Activated CD4-positive, alpha-beta T cell treated with anti-CD3 and anti-CD28 coated beads, Interleukin-2, amount 50 U/mL, for 4 hours (primary cell): ENCODE results near the gene ZCCHC4.

Experiments
- DNase-seq, 2 experiments: peaks; one replicate each; pipeline ENCODE4 v3.0.0-alpha.2; 2020

The ZCCHC4 gene

DNA sequence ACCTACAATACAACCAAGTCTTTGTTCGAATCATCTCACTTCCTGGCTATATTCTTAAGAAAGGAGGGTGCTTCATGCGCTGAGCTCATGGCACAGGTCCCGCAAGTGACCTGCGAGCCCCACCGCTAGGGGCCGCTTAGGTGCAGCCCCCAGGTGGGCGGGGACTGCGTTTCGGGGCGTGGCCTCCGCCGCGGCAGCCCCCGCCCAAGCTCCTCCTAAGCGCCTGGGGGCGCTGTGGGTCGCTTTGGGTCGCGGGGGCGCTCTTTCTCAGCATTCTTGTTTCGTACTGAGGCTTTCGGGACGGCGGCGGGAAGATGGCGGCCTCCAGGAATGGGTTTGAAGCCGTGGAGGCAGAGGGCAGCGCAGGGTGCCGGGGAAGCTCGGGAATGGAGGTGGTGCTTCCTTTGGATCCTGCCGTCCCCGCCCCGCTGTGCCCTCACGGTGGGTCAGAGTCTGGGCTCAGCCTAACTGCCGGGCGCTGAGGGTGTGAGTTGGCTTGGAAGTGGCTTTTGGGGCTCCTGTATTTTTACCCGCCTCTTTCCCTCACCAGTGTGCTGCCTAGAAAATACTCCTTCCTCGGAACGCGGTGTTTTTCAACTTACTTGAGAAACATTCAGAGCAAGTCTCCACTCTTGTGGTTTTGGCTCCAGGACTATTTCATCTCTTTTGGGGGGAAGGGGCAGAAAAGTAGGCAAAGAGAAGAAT, at the start of gene ZCCHC4:
Gene ZCCHC4 (plus strand): TSS at position 279 of the 705 bp plus-strand sequence. CDS start 36 bp downstream, at position 315.
- DNase-seq, result peak; percentile 79 to 80

GRCh38 chr4:25271866-25272265, 40.7 kb upstream of the ZCCHC4 start:
- DNase-seq, result no peak

- no peak for DNase-seq
Observed at GRCh38 chr4:25280210-25280609, 32.4 kb upstream of the ZCCHC4 start.

- DNase-seq, result no peak
Observed at GRCh38 chr4:25283948-25284347, 28.6 kb upstream of the ZCCHC4 start.

DNA sequence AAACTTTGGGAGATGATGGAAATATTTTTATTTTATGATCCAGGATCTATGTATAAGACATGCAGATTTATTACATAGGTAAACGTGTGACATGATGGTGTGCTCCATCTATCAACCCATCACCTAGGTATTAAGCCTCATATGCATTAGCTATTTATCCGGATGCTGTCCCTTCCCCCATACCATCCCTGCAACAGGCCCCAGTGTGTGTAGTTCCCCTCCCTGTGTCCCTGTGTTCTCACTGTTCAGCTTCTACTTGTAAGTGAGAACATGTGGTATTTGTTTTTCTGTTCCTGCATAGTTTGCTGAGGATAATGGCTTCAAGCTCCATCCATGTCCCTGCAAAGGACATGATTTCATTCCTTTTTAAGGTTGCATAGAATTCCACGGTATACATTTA, 28.1 kb upstream of the ZCCHC4 start:
- DNase-seq, result no peak

GRCh38 chr4:25290490-25291067, 22.0 kb upstream of the ZCCHC4 start:
- no peak for DNase-seq

- DNase-seq, result no peak
Observed at GRCh38 chr4:25291158-25291733, 21.3 kb upstream of the ZCCHC4 start.

GRCh38 chr4:25297528-25298242, 14.9 kb upstream of the ZCCHC4 start:
- DNase-seq, result no peak

DNA sequence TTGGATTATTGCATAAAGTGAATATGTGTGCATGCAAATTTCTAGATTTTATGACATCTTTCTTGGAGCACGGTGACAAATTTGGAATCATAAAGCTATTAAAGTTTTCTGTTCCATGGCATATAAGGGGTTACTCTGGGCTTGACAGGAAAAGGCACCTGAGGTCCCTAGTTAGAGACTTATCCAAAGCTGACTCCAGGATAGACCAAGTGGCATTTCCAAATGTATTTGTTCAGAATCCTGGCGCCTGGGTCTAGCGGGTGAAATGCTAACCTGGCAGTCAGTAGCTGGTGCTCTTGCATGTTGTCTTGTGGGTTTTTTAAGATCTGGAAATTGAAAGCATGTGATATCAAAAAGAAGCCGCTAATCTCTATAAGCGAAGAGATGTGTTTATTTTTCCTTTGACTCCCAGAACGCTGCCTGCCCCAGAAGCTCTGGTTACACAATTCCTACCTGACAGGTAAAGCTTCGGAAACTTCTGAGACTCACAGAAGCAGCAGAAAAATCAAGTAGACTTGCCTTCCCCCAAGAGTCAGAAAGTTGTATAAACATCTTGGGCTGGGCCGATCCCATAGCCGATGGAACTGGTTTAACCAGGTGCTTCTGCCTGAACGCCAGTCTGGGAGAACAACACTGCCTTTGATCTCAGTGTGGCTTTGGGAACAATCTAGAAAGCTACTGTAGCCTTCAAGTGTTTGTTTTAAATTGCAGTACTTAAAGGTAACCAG, 12.9 kb upstream of the ZCCHC4 start:
- DNase-seq, result no peak

GRCh38 chr4:25301471-25301870, 11.1 kb upstream of the ZCCHC4 start:
- DNase-seq, result no peak

- no peak for DNase-seq
Observed at GRCh38 chr4:25302626-25303025, 9.9 kb upstream of the ZCCHC4 start.

DNA sequence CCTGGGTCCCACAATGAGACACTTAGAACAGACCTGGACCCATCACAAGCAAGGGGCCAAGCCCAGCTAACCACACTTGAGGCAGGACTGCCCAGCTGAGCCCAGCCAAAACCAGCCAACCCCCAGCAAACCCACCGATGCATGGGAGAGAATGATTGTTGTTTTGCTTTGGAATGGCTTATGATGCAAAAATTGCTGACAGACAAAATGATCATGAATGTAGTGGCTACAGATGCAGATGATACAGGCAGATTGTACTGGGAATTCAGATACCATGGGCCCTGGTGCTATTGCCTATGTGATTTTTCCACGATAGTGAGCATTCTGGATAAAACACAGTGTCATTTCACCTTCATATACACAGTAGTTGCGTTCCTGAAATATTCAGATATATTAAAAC, 9.0 kb upstream of the ZCCHC4 start:
- no peak for DNase-seq

GRCh38 chr4:25306518-25307057, 6.0 kb upstream of the ZCCHC4 start:
- DNase-seq, result no peak

GRCh38 chr4:25307596-25307995, 5.0 kb upstream of the ZCCHC4 start:
- DNase-seq, result no peak

GRCh38 chr4:25308306-25308705, 4.3 kb upstream of the ZCCHC4 start:
- DNase-seq, result no peak

DNA sequence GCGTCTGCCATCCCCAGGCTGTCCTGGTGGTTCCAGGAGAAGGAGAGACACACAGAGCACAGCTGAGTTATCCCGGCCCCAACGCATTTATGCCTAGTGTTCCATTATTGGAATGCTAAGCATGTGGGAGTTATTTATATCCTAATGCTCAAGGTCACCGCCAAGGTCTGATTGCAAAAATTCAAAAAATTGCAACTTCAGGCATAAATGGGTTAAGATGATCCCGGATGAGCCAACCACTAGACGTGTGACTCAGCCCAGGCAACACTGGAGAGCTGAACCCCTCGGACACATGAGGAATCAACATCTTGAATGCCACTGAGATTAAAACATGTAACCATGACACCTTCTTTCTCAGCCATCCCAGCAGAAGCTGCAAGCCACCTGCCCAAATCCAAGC, 3.8 kb upstream of the ZCCHC4 start:
- DNase-seq, result no peak

DNA sequence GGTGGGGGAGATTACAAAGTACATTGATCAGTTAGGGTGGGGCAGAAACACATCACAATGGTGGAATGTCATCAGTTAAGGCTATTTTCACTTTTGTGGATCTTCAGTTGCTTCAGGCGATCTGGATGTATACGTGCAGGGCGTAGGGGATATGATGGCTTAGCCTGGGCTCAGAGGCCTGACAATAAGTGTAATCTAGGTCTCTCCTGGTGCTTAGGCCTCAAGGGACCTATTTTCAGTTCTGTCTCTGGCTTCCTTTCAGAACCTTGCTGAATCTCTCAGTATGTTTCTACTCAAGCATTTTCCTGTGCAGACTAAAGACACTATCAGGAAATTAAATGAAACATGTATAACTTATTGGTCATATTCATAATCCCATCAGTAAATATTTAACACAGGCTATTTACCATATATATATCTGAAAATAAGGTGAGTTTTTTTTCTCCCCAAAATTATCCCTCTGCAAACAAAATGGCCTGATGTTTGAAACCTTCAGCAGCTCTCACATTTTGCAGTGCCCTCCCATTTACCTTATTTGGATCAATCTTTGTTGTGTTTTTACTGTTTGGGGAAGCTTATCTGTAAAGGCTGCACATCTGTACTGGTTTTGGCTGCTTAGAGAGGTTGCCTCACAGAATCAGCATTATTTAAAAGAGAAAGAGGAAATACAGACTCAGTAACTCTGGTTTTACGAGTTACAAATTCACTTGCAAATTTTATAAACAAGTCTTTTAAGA, 2.3 kb upstream of the ZCCHC4 start:
- DNase-seq, result no peak

DNA sequence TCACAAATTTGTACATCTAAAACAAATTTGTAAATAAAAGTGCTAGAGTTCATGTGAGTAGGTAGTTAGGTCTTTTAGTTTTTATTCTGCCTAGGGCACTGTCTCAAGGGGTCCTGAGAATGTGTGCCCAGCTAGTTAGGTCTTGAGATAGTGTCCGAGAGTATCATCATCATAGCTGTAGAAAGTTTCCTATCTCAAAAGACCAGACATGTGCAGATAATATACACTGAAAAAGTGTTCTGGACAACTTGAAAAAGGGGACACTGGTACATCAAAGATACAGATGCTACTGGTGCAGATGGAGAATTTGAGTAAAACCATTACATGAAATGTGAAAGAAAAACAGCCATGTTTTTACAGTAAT, 1.8 kb upstream of the ZCCHC4 start:
- no peak for DNase-seq

- DNase-seq, result no peak
Observed at GRCh38 chr4:25313201-25313895, 774 bp downstream of the ZCCHC4 start.

DNA sequence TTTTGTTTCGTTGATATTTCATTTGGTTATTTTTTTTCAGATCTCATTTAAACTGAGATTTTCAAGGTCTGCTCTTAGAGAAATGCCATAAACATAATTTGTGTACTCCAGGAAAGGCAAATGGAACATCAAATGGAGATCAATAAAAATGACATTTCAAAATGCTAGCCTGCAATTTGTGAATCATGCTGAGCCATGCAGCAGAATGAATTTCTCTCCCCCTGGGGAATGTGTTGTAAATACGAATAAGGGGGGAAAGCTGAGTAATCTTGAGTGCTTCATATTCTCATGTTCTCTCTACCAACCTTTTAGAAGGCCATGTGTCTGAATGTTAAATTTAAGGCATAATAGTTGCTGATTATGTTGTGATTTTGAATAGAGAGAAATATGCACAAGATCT, 7.8 kb downstream of the ZCCHC4 start:
- DNase-seq, result no peak

DNA sequence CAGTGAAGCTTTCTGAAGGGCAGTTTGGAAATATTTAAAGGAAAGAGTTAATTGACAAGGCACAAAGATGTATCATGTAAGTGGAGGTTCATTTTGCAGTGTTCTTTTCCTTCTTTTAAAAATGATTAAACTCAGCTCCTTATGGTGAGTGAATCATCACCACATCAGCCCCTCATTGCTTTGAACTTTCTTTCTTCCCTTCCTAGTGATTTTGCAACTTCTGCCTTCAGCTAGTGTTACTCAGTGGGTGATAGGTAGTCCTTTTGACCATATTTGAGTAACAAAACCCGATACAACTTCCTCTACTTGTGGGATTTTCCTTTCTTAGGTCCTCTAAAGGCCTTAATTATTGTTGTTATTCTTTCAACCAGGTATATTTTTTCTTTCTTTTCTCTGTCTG, 8.2 kb downstream of the ZCCHC4 start:
- no peak for DNase-seq

DNA sequence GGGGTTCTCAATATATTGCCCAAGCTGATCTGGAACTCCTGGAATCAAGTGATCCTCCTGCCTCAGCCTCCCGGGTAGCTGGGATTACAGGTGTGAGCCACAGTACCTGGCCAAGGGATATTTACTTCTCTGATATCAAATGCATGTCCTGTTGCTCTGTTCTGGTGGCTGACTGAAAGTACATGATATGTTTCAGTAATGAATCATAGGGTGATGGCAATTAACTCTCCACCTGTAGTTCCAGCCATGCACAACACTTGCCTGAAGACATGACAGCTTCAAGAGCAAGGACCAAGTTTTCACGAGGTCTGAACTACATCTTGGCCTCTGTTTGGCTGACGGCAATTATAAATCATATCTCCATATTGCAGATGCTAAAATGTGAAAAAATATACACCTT, 9.1 kb downstream of the ZCCHC4 start:
- no peak for DNase-seq
